HG02943 (cell line): ENCODE data around the gene PLCH2.

Experiments
- ATAC-seq: cut with Tn5 transposase; IDR thresholded peaks from one replicate; pipeline ENCODE4 v1.9.1; 2021; ENCODE audit warnings: mild to moderate bottlenecking, low read depth, moderate library complexity; ENCODE audit not compliant: unreplicated experiment

The PLCH2 gene

DNA sequence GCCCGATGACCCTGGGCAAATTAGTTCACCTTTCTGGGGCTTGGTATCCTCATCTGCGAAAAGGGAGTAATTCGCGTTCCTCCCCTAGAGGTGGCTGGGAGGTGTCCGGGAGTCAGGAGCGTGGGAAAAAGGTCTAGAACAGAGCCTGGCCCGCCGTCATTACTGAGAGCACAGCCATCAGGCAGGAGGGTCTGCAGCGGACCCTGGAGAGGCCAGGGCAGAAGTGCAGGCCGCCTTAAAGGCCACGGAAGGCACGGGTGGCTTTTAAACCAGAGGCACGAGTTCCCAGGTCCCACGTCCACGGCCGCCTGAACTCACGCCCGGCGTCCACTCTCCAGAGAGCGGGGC lies 49.5 kb downstream of the PLCH2 start:
- ATAC-seq: no peak

DNA sequence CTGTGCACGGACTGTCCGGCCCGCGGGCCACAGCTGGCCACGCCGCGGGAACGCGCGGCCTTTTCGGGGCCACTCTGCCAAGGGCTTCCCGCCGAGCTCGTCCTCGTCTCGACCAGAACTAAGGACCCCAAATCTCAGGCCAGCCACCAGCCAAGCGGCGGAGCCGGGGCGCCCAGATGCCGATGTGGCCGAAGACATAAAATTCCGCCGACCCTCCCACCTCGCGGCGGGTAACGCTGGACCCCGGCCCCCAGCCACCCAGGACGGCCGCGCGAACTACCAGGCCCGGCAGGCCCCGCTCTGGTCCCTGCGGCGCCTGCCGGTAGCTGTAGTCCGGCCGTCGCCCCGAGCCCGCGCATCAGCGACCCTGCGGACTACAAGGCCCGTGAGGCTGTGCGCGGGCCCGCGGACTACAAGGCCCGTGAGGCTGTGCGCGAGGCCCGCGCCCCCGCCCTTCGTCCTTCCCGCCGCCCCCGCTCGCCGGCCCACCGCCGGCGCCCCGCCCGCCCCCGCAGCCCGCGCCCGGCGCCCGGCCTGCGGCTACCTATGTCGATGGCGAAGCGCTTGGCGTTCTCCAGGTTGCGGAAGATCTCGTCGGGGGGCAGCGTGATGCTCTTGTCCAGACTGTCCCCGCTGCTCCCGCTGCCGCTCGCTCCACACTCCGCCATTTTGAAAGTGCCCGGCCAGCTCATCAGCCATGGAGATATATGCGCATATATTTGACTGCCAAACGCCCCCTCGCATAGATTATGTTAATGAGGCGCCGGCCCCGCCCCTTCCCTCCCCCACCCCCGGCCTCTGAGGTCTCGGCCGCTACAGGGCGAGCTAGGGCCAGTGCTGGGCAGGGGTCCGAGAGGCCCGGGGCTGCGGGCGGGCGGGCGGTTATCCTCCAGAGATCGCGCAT lies 50.1 kb downstream of the PLCH2 start, which contains the start of gene PANK4:
TSS of gene PANK4 (minus strand) at position 677 of the 904 bp plus-strand sequence. CDS start at position 668, 9 bp downstream.
- peak; percentile 68 for ATAC-seq

DNA sequence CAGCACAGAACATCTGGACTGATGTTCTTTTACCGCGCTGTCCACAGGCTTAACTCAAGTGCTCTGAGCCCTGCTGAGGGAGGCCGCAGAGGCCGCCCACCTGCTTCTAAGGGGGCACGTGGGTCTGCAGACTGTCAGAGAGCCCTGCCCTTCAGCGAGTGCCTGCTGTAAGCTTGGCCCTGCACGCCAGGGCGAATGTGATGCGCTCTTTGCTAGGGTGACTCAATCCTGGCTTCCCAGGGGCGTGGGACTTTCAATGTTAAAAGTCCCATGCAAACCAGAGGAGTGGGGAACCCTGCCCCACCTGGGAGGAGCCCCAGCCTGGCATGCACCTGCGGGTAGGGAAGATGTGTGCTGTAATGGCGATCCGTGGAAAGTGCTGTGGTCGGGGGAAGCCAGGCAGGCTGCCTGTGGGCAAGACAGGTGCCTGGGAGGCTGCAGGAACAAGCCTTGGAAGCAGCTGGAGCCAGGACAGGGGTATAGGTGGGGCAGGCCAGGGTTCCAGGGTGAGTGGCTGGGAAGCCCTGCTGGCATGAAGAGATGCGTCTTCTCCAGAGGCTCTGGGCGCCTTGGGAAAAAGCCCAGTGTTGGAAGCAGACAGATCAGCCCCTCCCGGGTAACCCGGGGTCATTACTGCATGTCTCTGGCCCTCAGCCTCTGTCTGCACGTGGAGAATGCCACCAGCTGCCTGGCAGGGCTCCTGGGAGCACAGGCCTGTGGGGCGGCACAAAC lies 50.9 kb downstream of the PLCH2 start:
- ATAC-seq: peak; percentile 11

DNA sequence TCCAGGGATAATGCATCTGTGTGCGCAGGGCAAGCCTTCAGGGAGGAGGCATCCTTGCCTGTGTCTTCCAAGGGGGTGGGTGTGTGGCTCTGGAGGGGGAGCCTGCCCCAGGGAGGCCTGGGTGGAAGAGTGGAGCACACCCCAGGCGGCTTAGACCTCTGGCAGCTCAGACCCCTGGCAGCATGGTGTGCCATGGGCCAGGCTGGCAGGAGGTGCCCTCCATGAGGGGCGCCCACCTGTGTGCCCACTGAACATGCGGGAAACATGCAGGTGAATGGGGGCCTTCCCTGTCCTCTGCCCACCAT lies 51.4 kb downstream of the PLCH2 start:
- ATAC-seq: no peak

DNA sequence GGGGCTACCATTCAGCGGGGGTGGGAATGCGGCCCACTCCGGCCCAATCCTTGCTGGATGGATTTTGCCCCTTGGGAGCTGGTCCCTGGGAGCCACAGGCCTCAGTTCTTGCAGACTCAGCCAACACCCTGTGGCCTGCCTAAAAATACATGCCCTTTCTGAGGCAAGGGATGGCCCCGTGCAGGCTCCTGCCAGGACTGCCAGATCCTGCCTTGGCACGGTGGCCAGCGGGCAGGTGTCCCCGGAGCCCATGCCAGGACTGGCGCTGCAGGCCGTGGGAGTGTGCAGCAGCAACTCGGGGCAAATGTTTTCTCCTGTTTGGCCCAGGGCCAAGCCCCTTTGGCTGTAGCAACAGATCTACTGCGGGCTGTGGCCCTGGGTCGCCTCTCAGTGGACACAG lies 51.9 kb downstream of the PLCH2 start:
- no peak for ATAC-seq

DNA sequence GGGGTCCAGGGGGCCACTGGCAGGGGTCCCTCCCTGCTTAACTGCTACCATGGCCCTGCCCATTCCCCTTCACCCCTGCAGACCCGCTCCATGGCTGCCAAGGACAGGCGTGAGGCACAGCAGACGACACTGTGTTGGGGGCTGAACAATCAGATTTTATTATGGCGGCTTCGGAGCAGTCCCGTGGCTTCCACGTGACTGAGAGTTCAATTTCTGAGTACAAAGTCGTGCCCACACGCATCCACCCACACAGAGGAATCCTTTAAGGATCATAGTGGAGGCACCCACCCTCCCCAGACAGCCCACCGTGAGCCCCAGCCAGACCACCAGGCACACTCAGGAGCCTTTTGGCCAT lies 52.5 kb downstream of the PLCH2 start:
- ATAC-seq: no peak

DNA sequence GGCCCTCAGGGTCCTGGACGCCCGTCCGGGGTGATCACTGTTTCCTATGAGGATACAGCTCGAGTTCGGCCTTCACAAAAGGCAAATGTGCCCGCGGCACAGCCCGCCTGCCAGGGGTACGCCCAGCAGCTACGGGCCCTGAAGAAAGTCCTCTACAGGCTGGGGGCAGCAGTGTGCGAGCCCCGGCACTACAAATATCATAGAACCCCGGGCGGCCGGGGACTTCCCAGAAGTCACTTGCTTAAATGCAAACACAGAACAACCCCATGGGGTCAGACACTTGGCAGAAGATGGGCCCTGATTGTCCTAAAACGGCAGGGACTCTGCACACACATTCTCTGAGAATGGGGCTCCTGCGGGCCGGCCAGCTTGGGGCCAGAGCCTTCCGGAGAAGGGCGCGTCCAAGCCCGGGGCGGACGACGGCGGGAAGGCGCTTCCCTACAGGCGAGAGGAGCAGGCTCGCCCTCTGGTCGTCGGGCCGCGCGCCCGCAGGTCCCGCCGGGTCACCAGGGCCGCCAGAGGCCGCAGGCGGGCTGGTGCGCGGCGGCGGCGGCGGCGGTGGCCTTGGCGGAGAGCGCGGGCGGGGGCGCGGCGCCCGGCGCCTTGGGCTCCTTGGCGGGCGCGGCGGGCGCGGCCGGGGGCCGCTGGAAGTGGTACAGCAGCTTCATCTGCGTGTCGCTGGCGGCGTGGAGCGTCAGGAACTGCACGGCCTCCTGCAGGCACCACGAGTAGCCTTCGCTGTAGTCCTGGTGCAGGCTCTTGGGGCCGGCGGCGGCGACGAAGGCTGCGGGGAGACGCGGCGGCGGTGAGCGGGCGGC lies 53.1 kb downstream of the PLCH2 start:
- no peak for ATAC-seq

DNA sequence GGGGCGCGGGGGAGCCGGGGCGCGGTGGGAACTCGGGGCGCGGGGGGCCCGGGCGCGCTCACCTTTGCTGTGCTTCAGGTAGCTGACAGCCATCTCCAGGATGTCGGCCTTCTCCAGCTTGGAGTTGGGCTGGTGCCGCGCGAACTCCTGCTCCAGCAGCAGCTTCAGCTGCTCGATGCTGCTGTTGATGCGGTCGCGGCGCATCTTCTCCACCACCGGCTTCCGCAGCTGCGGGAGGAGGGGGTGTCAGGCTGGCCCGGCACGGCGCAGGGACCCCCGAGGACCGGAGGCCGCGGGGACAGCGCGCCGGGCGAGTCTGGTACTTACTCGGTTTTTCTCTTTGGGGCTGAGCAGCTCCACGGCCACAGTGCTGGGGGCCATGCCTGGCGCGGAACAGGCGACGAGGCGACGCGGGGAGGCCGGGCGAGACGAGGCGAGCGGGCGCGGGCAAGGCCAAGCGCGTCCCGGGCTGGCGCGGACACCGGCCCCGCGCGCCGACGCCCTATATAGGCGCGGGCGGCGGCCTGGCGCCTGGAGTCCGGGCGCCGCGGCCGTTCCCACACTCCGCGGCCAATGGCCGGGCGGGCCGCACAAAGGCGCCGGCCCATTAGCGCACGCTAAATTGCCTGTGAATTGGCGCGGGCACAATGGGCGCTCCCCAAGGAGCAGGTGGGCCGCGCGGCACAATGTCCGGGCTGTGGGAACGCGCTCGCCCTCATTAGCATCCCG lies 53.9 kb downstream of the PLCH2 start, which contains the start of gene HES5:
TSS of gene HES5 (minus strand) at position 480 of the 729 bp plus-strand sequence. CDS start at position 381, 99 bp downstream.
- ATAC-seq: no peak

DNA sequence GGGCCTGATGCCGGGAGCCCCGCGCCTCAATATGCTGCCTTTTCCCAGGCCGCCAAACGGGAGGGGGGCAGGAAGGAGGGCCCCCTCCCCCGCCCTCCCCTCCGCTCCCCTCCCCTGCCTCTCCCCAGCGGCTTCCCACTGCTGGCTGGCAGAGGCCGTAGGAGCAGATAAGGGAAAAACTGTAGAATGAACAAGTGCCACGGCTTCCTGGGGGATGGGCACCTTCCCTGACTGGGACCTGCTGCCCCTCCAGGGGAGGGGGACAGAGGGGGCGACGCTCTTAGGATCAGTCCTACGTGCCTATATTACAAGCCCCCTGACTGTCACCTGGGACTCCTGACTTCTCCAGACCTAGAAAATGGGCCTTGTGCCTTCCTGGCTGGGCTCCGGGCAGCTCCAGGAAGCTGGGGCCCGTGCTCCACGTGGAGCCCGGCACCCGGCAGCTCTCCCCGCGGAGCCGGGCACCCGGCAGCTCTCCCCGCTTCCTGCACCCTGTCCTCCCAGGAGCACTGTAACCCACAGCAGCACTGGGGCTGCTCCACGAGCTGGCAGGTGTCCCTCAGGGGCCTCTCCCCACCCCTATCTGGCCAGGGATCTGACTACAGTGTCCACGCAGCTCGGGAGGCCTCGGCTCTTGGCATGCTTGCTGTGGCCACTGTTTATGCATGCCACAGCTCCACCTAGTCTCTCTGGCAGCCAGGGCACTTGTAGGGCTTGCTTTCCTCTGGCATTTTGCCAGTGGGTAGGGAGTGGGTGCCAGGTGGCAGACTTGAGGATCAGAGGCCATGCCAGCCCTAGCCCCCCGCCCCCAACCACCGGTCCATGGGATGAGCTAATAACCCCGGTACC lies 54.6 kb downstream of the PLCH2 start:
- ATAC-seq: no peak

DNA sequence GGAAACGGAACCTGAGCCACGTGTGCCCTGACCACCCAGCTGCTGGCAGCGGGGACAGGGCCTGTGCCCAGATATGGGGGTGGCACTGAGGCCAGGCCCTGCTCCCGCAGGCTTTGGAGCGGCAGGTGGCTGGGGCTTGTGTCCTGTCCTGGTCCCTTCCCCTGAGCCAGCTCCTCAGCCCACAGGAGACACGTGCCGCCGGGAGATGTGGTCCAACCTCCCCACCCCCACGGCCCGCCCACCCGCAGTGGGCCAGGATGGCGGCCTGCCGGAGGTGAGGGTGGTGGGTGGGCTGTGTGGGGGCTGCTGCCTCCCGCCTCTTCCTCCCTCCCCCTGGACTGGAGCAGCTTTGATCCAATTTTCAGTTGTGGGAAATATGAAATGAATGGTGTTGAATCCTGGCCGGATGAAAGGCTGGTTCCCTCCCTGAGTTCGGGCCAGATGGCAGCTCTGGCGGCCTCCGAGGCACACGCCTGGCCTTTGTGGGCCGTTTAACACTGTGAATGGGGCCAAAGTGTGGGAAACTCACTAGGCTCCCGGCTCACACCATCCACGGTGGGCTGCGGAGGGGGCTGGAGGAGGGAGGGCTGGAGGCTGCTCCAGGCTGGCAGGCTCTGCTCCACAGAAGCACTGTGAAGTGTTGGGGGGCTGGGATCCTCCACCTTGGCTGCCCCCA lies 56.5 kb downstream of the PLCH2 start:
- ATAC-seq: no peak

DNA sequence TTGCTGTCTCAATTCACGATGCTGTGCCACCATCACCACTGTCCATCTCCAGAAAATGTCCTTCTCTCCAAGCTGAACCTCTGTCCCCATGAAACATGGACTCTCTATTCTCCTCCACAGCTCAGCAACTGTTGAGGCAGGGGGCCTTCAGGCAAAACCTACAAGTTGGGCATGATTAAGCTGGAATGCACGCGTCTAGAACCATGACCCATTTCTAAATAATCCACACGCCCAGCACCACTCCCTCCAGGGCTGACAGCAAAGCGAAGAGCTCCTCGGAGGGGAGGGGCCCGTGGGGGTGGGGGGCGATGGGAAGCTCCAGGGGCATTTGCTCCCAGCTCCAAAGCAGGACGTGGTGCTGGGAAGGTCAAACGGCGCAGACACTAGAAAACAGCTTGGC lies 57.3 kb downstream of the PLCH2 start:
- no peak for ATAC-seq

DNA sequence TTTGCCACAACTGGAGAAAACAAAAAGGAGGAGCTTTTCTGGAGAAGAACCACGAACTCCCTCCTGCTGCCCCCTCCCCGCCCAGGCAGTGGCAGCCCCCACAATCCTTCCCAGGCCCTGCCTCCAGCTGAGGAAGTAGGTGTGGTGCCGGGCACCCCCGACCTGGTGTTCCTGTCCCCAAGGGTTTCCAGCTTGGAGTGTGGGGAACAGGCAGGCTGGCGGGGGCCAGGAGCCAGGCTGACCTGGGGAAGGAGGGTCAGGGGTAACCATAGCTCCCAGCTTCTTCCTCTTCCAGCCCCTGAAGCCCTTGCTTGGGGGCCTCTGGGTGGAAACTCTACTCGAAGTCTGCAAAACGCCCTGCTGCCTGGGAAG lies 58.2 kb downstream of the PLCH2 start:
- no peak for ATAC-seq

DNA sequence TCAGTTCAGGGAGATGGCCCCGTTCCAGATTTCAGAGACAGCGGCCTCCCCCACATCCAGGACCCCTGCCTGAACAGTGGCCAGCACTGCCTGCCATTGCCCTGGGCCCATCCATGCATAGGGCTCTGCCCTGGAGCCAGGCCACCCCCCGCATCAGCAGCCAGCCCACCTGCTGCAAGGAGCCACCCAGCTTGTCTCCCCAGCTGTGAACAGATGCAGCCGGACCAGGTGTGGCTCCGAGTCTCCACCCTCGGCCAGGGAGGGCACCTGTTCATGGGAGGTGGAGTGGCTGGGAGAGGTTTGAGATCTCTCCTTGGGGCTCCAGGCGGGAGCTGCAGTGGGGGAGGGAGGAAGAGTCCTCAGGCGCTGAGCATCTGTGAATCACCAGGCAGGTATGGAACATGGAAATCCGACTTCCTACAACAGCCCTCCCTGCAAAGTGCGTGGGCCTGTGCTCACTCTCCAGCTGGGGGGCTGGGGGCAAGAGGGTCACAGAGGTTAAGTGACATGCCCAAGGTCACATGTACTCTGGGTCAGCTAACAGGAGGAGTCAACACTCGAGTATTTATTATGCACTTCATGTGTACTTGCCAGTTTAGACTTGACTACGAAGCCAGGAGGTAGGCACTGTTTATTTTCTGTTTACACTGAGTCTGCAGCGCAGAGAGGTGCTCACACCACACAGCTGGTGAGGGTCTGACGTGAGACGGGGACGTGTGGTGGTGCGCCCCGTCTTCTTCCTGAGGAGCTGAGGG lies 58.8 kb downstream of the PLCH2 start:
- no peak for ATAC-seq

DNA sequence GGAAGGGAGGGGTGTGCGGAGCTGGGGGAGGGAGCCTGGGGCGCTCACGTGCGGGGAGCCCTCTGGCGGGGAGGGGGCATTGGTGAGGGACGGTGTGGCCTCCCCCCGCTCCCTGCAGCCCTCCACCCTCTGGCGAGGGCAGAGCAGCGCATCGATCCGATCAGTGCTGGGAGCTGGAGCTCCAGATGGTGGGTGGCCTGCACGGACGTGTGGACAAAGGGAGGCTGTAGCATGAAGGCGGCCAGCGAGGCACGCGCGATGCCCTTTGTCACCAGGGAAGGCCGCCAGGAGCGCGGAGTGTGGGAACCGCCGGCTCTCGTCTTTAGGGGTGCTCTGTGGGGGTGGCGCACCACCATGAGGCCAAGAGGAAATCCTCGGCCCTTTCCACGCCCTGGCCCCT lies 59.4 kb downstream of the PLCH2 start:
- ATAC-seq: no peak

DNA sequence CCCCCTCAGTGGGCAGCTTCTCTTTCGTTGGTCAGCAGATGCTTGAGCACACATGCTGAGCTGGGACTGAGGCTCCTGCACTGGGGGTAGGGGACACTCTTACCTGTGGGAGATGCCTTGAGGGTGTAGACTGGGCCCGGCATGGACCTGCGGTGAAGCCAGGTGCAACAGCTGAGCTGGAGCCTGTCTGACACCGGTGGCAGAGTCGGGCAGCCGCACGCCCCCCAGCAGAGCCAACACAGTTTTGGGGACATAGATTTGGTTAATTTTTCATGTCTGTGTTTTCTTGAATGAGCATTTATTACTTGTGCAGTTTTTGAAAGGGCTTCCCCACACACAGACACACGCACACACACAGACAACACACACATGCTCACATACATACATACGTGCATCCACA lies 59.9 kb downstream of the PLCH2 start:
- no peak for ATAC-seq

DNA sequence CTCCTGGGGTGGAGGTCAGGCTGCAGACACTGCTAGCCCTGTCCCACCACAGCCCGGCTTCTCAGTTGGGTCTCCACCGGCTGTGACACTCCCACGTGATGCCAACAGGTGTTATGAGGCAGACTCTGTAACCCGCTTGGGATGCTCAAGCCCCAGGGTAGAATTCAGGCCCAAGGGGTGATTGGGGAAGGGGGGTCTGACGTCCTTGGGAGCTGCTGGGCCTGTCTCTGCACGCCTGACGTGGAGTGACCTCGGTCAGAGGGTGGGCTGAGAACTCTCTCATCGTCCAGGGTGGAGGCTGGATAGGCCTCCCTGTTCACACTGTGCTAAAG lies 61.7 kb downstream of the PLCH2 start:
- ATAC-seq: no peak

DNA sequence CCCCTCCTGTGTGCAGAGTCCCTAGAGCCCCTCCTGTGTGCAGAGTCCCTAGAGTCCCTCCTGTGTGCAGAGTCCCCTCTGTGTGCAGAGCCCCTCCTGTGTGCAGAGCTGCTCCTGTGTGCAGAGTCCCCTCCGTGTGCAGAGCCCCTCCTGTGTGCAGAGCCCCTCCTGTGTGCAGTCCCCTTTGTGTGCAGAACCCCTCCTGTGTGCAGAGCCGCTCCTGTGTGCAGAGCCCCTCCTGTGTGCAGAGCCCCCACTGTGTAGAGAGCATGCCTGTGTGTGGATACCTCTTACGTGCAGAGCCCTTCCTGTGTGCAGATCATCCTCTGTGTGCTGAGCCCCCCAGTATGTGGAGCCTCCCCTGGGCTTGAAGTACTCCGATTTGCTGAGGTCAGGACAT lies 62.3 kb downstream of the PLCH2 start:
- ATAC-seq: no peak

DNA sequence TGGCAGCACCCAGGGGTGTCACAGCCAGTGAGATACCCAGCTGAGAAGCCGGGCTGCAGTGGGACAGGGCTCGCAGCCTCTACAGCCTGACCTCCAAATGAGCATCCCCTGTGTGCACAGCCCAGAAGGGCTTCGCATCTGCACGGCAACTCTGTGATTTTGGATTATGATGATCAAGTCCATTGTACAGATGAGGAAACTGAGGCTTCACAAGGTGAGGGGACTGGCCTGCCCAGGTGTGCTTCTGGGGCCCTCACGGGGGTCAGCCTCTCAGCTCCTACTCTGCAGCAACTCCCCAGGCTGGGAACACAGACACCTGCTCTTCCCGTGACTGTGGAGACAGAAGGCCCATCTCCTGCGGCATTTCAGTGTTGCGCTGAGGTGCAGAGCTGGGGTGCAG lies 62.8 kb downstream of the PLCH2 start:
- ATAC-seq: no peak
